Stimulated activated CD8-positive, alpha-beta memory T cell treated with anti-CD3 and anti-CD28 coated beads, Interleukin-7, amount 100 ng/mL, for 4 hours (primary cell): ENCODE measurements around the gene XPNPEP2.

Experiments used
- DNase-seq, 2 donors: peaks; one replicate each; pipeline ENCODE4 v3.0.0-alpha.2; 2020; ENCODE audit warnings: low read depth in 2 of 2

The XPNPEP2 gene

DNA sequence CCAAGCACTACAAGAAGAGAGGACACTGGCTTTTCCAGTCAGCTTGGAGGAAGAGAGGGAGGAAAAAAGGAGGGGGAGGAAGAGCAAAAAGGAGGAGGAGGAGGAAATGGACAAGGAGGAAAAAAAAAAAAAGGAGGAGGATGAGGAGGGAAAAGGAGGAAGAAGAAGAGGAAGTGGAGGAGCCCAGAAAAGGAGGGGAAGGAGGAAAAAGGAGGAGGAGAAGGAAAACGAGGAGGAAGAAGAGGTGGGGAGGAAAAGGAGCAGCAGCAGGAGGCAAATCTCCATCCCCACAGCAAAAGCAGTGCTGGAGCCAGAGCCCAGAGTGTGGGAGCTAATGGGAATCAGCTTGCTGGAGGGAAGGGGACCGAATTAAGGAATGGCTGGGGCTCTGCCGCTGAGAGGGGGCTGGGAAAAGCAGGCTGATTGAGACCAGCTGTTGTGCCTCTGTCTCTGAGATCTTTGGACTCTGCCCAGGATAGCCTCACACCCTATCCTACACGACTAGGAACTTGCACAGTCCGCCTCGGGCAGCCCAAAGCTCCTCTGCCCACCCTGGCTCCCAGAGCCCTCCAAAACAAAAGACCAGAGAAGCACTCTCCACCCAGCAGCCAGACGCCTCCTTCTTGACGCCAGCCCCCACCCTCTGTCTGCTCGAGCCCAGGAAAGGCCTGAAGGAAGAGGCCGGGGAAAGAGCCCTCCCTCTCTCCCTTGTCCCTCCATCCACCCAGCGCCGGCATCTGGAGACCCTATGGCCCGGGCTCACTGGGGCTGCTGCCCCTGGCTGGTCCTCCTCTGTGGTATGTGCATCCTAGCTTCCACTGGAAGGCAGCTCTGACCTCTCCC, at the start of gene XPNPEP2:
Gene XPNPEP2, plus strand, starts transcription at position 514 of the 843 bp plus-strand sequence. Its CDS starts 235 bp downstream, at position 749.
- no peak for DNase-seq

DNA sequence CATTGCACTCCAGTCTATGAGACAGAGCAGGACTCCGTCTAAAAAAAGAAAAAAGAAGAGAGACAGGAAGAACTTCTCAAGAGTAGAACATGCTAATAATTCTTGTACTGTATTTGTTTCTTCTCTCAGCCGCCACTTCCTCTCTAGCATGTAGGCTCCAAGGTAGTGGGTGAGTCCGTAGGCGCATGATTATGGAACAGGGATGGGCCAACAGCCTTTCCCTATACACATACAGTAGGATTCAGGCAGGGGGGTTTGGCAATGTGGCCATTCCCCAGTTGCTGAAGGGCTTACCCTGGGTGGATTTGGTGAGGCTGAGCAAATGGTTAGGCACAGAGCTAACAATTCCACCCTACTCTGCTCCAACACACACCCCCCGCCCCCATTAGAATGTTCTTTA, 49.0 kb upstream of the XPNPEP2 start:
- DNase-seq: no peak

DNA sequence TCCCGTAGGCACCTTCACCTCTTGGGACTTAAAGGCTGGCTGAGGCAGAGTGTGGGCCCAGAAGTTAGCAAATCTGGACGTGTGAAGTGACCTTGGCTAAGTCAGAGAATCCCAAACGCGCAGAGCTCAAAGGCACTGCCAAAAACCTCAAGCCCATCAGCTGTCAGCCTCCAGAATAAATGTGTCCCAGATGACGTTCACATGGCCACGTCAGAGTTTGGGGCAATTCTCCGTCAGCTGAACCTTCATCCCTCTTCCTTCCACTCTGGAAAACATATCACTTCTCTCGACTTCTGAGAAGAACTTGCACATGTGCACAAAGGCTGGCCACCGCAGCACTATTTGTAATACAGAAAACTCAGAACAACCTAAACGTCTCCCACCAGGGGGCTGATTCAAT, 48.3 kb upstream of the XPNPEP2 start:
- no peak for DNase-seq

DNA sequence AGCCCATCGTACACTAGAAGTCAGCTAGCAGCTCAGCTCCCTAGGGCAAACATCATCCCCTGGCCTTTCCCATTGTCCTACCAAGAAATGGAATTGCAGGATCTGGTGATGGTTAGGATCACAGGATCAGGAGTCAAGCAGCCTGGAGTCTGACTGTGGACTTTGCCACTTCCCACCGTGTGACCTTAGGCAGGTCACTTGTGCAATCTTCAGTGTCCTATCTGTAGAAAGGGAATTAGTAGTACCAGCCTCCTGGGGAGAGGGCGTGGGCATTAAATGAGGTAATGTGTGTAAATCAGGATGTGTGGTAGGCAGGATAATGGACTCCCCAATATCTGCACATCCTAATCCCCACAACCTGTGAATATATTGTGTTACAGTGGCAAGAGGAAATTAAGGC, 45.4 kb upstream of the XPNPEP2 start:
- no peak for DNase-seq

GRCh38 chrX:129694805-129695204, 44.0 kb upstream of the XPNPEP2 start:
- DNase-seq: no peak

- DNase-seq: no peak
These were observed 43.2 kb upstream of the XPNPEP2 start for GRCh38 chrX:129695535-129695934.

- no peak for DNase-seq
These were observed 42.8 kb upstream of the XPNPEP2 start for GRCh38 chrX:129695937-129696336.

- no peak for DNase-seq
These were observed 42.2 kb upstream of the XPNPEP2 start for GRCh38 chrX:129696463-129697155.

GRCh38 chrX:129697204-129697829, 41.5 kb upstream of the XPNPEP2 start:
- no peak for DNase-seq

DNA sequence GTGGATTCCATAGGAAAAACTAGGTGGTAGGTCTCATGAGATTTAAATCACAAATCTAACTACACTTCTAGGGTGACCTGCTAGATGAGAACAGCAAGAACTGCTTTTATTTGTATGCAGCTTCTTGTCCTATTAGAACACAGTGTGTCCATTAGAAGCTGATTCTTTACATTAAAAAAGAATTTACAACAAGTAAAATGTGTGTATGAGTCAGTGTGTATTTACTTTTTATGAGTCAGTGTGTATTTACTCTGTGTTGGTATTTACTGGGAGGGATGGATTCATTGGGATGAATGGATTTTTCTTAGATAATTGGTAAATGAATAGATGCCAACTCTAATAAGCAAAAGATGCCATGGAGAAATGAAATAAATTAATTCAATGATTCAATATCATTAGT, 40.6 kb upstream of the XPNPEP2 start:
- DNase-seq: no peak

DNA sequence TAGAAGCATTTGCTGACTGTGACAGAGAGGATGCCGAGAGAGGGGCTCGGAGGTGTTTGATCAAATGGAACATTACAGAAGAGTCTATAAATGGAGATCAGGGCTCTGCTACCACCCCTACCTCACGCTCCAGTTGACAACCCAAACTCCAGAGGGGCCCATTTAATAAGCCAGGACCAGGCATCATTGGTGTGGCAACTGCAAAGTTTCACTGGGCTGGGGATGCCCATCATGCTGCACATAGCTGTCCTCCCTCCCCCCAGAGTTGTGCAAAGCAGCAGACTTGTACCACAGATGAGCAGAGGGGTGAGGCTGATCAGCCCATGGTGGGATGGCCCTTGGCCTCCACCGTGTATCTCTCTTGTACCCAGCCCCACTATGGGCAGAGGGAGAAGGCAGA, 38.2 kb upstream of the XPNPEP2 start:
- no peak for DNase-seq

- no peak for DNase-seq
These were observed 37.1 kb upstream of the XPNPEP2 start for GRCh38 chrX:129701624-129702069.

GRCh38 chrX:129704491-129704890, 34.3 kb upstream of the XPNPEP2 start:
- no peak for DNase-seq

DNA sequence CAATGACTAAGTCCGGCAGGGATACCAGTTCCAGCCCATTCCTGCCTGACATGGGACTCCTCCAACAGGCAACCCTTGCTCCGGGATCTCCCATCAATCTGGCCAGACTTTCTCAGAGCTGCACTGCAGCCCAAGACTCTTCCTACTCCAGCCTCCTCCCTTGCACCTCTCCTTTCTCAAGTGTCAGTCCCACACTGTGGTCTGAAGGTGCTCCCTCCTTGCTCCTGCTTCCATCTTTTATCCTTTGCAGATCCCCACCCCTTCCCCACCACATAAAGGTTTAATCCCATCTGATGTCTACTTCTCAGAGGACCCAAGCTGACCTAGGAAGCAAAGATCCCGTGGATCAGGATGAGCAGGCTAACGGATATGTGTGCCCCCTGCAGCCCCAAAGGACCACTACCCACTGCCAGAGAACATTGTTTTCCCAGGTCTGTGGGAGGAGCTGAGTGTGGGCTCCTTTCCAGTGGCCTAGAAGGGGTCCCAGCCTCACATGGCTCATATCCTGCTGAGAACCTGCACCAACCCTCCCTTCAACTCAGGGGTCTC, 33.3 kb upstream of the XPNPEP2 start:
- no peak for DNase-seq

GRCh38 chrX:129705988-129706387, 32.8 kb upstream of the XPNPEP2 start:
- DNase-seq: no peak

GRCh38 chrX:129706400-129707072, 32.2 kb upstream of the XPNPEP2 start:
- DNase-seq: no peak

- no peak for DNase-seq
These were observed 24.2 kb upstream of the XPNPEP2 start for GRCh38 chrX:129714581-129714980.

- DNase-seq: no peak
These were observed 22.3 kb upstream of the XPNPEP2 start for GRCh38 chrX:129716507-129716906.

DNA sequence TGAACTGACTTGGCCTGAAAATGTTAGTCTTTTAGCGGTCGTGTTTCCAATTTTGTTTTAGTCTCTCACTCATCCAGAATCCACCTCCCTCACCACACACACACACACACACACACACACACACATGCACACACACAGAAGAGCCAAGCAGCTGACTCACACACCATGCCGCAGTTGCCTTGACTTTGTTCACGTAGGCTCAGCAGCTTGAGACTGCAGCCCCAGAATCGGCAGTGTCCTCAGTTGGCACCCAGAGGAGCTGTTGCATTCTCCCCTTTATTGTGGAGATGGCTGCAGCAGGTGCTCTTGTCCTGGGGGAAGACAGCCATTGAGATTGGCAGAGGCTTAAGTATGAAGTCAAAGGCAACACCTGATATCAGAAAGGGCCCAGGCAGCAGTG, 20.9 kb upstream of the XPNPEP2 start:
- no peak for DNase-seq

DNA sequence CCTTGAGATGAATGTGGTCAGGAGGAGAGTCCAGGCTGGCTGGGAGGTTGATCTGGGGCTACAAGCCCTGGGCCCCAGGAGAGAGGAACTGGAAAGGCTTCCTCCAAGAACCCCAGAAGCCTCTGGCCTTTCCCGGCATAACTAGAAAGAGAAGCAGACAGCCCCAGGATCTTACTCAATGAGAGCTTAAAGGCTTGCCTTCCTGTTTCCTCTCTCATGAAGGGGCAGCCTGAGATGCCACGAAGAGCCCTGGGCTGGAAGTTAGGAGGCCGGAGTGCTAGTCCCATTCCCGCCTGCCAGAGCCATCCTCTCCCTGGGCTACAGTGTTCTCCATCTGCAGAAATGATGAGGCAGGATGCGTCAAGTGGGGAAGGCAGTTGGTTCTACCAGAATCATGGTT, 20.1 kb upstream of the XPNPEP2 start:
- no peak for DNase-seq

GRCh38 chrX:129719268-129719667, 19.5 kb upstream of the XPNPEP2 start:
- DNase-seq: no peak
